HG03575 (cell line): Measurements from ENCODE around the gene NBL1.

Source experiments
- ATAC-seq: cut with Tn5 transposase; IDR thresholded peaks from one replicate; pipeline ENCODE4 v1.9.1; 2021; ENCODE audit not compliant: unreplicated experiment, insufficient number of reproducible peaks, low FRiP score; ENCODE audit errors: extremely low read depth

The NBL1 gene

DNA sequence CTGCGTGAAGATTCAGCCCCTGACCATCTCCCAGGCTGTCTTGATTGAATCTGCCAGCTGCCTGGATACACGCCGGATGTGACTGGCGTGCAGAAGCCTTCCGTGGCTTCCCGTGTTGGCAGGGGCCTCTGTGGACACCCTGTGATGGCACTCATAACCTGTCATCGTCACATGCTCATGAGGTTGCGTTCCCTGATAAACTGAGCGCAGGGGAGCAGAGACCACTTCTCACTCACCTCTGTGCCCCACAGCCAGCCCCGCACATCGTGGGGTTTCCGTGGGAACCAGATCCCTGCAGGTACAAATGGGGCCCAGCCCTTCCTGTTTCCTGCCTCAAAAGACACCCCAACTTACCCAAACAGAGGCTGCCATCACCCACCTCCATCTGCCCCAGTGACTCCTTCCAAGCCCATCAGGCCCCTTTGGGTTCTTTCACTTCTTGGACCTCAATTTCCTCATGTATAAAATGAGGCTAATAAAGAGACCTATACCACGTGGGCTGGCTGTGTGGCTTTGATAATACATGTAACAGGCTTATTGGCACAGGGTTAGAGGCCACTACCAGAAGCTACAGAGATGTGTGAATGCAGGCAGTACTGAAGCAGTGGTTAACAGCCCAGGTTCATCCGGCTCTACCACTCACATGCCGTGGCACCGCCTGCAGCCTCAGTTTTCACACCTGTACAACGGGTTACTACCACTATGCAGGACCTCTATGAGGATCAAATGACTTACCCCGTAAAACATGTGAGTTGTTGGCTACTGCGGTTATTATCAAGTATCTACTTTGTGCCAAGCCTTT lies 44.1 kb downstream of the NBL1 start:
- ATAC-seq: no peak

DNA sequence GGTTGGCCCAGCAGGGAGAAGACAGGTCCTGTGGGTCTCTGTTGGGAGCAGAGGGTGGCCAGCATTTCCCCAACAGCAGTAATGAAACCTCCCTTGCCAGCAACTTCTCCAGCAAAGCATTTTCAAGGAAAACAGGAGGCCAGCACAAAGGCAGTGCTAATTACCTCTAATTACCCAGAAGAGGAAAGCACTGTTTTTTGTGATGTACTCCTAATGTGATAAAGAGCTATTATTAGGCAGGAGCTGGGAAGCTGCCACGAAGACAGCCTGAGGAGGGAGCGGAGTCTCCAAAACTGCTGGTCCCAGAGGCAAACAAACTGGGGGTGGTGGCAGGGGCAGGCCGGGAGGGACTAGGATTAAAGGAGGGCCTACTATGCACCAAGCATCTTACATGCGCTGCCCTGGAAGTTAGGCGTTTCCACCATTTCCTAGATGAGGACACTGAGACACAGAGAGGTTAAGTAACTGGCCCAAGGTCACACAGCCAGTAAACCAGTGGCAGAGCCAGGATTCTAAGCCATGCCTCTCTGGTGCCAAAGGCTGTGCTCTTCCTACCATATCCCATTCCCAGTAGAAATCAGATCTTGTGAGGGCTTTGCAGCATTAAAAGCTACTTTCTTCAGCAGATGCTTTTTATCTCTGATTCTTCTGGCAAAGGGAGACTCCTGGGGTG lies 45.1 kb downstream of the NBL1 start:
- no peak for ATAC-seq

DNA sequence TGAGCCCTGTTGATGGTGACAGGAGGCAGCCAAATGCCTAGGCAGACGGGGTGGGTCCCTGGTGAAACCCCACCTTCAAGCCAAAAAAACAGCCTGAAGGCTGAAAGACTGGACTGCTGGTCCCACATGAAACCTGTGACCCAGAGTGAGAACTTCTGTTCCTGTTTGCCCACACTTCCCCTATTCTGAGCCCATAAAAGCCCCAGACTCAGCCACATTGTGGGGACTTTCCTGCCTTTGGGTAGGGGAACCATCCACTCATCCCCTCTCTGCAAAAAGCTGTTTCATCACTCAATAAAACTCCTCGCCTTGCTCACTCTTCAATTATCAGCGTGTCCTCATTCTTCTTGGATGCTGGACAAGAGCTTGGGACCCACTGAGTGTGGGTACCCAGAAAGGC lies 45.7 kb downstream of the NBL1 start:
- ATAC-seq: no peak

DNA sequence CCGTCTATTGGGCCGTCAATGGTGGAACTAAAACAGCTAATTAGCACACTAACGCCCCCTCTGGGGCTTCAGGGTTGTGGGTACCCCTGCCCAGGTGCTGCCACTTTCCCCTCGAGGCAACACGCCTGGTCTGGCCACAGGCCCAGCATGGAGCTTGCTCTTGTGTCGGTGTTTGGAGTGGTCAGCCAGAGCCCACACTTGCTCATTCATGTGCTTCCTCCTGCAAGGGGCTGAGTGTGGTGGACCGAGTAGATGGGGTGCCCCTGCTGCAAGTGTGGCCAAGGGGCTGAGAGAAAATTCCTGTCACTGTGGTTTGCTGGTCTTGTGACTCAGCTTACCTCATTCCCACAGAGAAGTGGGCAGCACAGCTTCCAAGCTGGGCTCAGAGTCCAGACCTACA lies 46.2 kb downstream of the NBL1 start:
- no peak for ATAC-seq

DNA sequence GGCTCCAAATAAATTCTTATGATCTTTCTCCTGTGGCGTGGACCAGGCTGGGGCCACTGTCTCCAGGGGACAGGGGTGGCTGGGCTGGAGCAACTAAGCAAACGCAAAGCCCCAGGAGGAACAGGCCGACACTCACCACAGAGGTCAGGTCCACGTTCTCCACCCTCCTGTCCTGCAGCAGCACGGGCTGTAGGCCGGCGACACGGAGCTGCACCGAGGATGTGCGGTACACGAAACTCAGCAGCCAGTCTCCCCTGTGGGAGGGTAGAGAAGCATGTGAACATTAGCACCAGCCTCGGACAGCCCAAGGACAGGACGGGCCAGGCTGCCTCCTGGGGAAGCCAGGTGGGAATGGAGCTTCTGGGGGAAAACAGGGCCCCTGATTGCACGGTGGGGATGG lies 50.2 kb downstream of the NBL1 start:
- no peak for ATAC-seq

DNA sequence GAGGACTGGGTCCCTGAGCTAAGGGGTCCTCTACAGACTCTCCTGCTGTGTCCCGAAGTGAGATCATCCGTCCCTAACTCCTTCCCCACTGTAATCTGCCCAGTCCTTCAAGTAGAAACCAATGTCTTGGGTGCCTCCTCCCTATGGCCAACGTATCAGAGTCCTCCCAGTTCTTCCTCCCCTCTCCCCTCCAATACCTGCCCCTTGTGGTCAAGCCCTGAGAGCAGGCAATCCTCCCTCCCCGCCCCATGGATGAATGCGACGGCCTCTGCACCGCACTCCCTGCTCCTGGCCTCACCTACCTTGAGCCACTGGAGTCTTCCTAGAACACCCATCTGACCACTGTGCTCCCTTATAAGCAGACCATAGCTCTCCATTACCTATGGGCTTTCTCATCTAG lies 51.7 kb downstream of the NBL1 start:
- no peak for ATAC-seq

DNA sequence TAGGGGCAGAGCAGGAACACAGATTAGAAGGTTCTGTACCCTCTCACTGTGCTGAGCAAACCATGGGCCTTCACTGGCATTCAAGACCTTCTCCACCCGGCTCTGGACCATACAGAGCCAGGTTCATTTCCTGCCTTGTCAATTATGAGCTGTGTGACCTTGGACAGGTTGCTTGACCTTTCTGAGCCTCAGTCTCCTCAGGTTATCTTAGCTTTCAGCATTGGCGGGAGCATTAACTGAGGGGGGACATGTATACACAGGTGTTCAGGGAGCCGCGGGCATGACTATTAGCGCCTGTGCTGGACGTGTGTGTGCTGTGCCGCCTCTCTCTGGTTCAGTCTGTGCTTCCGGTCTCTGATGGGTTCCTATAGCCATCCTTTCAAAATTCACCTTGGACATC lies 52.7 kb downstream of the NBL1 start:
- ATAC-seq: no peak

DNA sequence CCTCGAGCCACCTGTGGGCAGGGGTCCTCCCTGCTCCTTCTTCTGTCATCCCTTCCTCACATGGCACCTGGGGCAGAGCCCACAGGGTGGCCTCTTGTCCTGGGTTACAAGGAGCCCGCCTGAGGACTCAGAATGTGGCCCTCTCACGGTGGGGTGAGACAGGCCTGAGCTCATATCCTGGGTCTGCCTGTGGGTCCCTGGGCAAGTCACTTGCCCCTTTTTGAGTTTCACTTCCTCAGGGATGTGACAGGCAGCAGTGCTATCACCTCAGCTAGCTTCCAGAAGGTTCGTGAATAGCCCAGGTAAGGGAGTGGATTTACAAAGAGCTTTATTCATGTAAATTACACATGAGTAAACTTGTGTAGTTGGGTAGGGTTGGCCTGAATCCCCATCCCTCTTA lies 54.1 kb downstream of the NBL1 start:
- no peak for ATAC-seq

DNA sequence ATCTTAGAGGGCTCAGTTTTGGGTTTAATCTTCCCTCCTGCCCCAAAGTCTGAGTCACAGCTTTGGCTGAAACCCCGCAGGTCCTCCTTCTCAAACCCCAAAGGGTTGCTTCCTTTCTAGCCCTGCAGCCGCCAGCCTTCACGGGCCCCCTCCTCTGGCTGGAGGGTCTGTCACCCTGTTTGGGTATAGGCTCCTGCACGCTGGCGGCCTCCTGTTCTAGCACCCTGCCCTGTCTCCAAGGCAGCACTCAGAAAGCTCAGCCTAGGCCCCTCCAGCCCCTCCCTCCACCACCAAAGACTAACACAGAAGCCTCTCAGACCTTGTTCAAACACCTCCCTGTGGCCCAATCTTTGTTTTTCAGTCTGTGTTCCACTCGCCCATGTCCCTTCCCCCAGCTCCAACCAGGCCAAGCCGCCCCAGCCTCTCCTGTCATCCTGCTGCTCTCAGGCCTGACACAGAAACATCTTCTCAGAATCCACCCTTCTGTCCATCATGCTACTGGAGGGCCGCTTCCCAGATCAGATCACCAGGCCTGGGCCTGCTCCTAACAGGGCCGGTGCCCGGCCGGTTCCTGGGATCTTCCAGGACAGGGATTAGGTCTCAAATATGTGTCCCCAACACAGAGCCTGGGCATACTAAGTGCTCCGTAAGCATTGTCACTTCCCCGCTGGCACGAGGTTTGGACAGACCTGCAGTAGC lies 56.1 kb downstream of the NBL1 start:
- no peak for ATAC-seq

DNA sequence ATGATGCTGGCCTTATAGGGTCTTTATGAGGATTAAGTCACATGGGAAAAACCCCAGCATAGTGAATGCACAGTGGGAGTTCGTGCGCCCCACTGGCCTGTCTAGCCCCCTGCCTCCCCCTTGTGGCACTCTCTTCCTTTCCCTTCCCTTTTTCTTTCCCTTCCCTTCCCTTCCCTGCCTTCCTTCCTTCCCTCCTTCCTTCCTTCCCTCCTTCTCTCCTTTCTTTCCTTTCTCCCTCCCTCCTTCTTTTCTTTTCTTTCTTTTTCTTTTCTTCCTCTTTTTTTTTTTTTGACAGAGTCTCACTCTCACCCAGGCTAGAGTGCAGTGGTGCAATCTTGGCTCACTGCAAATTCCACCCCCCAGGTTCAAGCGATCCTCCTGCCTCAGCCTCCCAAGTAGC lies 59.2 kb downstream of the NBL1 start:
- no peak for ATAC-seq

DNA sequence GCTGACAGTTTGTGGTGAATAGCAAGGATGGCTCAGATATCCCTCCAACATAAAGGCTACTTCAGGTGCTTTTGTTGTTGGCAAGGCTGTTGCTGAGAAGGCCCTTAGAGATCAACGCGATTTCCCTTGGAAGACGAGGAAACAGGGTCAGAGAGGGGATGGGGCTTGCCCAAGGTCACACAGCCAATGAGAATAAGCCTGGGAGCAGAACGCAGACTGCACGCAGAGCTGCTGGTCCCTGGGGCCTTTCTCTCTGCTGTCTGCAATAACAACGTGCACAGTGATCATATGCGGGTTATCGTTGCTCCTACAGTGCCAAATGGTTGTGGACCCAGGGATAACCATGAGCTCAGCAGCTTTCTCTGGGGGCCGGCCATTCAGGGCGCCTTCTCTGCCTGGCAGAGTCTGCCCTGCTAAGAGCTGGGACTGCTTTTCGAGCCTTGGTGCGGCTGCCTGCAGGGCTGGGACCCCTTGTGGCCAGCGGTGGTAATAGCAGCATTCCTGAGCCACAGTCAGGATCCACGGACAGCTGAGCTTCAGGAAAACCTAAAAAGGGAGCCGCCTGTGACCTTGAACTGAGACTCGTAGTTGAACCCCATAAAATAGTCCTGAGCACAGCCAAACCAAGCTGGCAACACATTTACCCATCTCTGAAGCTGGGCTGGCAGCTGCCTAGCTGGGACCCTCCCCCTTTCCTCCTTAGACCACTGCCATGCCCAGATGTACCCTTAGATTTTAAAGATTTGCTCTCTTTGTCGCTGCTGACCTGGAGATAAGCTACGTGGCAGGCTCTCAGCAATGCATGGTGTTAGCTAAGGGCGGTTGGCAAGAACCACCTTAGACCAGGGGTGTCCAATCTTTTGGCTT lies 60.4 kb downstream of the NBL1 start:
- ATAC-seq: no peak

DNA sequence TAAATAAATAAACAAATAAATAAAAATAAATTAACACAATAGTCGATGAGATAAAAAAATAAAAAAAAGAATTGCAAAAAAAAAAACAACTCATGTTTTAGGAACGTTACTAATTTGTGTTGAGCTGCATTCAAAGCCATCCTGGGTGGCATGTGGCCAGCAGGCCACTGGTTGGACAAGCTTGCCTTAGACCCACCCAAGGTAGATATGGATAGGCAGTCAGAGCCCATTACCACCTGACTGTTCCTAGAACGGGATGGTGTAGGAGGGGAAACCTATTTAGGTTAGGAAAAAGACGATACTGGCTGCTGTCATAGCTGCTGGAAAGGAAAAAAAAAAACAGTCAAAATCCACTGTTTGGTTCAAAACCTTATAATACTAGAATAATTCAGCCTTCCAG lies 61.4 kb downstream of the NBL1 start:
- no peak for ATAC-seq

DNA sequence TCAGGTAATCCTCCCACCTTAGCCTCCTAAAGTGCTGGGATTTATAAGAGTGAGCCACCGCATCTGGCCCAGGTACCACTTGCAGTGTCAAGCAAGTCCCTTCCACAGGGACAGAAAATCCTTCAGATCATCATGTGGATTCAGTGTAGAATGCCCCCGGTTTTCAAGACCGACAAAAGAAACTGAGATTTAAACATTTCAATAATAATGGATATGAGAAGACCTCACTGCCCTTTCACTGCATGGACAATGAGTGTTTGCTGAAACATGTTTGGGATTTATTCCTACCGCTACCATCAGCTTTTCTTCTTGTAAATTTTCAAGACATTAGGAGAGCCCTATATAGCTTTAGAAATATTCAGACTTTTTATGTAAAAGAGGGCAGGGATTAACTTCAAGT lies 62.0 kb downstream of the NBL1 start:
- ATAC-seq: no peak
